RPMI7951 (cell line): ENCODE data around the gene CMC1. TPM values are rescaled to one million over a fixed set of nuclear protein-coding genes. Genes with fewer than 3 reads are reported as not detected.
A peak's percentile ranks its signal among the peaks of the same experiment; 100 is the strongest.

Experiments
- DNase-seq: peaks from one replicate; pipeline ENCODE4 v3.0.0-alpha.2; 2012; ENCODE audit warnings: low read depth
- total RNA-seq: library from RNA; depleted of rRNA; stranded (reverse); fragments of >200 nt; shearing (Covaris generic); gene quantifications from 2 replicates; pipeline ENCODE4 v1.2.3, GENCODE V29; 2014

CMC1 gene
- total RNA-seq, 1 experiment from 2014 or later: 37.5 TPM

DNA sequence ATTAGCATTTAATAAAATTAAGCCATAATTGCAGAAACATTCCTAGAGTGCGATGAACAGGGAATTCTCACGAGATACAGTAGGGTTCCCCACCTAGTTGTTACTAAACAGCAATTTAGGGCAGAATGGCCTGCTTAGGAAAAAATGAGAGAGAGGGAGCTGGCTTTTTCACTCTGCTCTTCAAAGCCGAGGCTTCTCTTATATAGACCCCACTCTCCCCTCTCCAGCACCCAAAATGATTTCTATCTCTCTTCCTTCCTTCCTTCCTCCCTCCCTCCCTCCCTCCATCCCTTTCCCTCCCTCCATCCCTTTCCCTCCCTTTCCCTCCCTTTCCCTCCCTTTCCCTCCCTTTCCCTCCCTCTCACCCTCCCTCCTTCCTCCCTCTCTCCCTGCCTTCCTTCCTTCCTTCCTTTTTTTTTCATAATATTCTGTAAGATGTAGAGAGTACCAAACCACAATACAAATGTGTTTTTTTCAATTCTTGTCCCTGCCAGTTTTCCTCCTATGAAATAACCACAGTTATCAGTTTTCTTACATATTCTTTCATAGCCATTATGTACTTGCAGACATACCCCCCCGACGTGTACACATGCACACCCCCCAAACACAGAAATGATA, 59.0 kb downstream of the CMC1 start:
- no peak for DNase-seq

GRCh38 chr3:28301688-28302087, 60.3 kb downstream of the CMC1 start:
- no peak for DNase-seq

DNA sequence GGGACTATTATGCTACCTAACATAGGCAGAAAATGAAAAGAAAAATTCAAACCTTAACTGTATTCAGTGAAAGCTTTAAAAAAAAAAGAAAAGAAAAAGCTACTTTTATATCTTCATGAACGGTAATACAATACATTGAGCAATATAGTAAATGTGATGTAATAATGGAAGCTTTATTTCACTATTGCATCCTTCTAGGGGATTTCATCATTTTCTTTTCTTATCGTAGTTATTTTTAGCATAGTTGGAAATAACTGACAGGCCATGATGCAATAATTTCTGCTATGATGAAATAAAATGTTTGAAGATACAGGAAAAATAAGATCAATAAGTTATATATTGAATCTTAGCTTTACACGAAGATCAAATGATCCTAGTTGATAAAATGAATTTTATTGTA, 66.8 kb downstream of the CMC1 start:
- no peak for DNase-seq

- no peak for DNase-seq
Observed at GRCh38 chr3:28315711-28316110, 74.3 kb downstream of the CMC1 start.

DNA sequence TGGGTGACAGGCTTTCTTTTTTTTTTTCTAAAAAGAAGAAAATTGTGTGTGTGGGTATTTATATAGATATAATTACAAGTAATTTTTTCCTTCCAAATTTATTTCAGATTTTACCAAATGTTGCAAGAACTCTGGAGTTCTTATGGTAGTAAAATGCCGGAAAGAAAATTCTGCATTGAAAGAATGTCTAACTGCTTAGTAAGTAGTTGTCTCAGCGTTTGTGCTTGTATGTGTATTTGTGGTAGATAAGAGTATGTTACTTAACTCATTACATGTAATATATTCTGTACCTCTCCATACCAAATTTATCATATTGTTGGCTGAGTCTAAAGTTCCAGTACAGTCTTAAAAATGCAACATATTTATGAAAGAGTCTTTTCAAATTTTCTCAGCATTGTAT, 74.8 kb downstream of the CMC1 start:
- no peak for DNase-seq

DNA sequence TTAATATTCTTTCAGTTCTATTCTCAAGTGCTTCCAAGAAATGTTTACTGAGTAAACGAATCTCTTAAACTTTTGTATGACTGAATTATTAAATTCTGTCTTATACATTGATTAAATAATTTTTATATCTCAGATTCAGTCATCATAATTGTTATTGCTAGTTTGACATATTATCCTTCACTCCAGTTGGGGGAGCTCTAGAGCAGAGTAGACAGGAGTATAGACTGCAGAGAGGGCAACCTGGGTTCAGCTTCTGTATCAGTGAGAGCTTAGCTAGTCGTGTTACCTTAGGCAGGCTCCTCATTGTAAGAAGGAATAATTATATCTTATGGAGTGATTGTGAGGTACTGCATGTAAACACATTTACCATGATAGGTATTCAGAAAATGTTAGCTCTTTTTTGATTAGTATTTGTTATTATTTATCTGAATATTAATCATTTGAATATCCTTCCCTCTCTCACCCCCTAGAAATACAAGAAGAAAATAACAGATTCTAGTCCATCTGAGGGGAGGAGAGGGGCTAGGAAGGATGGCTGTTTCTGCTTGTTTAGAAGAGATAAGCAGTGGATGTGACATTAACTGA, 76.1 kb downstream of the CMC1 start:
- peak; percentile 35 for DNase-seq

DNA sequence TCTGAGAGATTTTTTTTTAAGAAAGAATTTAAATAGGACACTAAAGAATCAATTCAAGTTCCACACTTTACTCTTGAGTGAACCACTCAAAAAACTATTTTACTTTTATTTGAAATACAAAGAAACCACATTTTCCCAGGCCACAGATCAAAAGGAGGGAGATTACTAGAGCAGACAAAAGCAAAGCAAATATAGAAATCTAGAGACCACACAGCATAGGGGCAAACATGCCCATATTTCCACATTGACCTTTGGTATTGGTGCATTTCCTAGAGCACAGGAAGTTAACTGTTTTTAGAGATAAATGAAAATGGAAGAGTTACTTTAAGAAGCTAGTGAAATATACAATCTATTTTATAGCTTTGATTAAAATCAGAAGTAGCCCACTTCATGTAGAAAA, 79.6 kb downstream of the CMC1 start:
- no peak for DNase-seq

- peak; percentile 6 for DNase-seq
Observed at GRCh38 chr3:28322464-28322863, 81.0 kb downstream of the CMC1 start.

GRCh38 chr3:28326458-28326926, 85.1 kb downstream of the CMC1 start:
- DNase-seq: peak; percentile 26

DNA sequence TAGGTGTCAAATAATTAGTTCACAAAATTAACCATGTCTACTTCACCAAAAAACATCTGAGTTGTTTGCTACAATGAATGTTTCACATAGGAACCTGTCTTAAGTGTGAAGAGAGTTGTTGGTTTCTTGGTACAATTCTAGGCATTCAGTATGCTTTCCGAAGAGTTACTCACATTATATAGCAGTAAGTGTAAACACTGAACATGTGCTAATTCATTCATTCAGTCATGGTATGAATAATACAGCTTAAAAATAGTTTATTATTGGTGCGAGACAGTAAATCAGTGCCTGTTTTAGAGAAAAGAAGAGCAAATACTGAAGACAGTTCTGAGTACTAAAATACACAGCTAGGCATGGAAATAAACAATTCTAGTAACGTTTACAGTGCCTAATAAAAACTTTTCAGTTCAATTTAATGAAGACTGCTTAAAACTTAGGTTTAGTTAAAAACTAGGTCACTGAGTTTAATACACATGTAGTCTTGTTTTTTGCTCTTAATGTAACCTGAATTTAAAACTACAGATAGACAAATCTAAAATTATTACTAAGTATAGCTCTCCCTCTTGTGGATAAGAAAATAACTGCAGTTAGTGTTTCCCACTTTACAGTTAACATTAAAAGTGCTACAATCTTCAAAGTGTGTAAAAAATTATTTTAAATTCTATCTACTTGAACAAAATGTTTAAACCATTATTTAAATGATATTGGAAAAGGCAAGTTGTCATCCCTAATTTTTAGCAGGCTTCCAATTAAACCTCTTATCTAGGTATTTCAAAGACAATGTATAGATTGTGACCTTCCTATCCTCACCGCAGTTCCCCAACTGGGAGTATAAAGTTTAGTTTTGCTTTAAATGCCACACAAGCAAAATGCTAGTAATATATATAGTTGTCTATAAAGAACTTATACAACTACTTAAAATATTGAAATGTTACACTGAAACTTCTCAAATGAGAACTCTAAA, 87.1 kb downstream of the CMC1 start:
- DNase-seq: peak; percentile 29

DNA sequence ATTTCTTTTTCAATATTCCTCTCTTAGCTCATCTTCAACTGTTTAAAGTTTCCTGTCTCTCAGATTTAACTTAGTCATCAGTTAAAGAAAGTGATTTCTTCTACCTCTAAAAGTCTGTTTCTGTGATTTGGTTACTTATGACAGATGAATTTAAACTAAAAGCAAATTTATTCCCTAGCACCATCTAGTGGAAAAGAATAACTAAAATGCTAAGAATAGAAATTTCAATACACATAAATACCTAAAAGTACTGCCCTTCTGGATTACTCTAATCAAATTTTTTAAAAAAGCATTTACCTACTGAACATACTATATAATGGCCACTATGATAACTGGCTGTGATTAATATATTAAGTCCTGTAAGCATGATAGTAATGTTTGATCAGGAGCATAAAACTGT, 93.1 kb downstream of the CMC1 start:
- DNase-seq: no peak

DNA sequence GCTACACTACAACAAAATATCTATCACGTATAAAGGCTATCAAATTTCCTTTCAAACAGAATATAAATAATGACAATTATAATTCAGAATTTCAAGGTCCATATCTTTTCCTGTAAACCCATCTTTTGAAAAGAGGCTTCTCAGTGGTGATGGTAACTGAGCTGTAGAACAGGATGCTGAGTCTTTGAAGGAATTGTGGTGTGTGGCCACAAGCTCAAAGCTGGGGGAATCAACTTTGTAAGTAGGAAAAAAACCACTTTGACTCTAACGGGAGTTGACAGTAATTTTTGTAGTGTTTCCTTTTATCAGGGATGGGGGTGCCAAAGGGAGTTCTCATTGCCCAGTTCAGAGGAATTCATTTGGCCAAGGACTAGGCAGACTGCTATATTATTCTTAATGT, 93.8 kb downstream of the CMC1 start:
- DNase-seq: no peak

- DNase-seq: no peak
Observed at GRCh38 chr3:28337230-28337629, 95.8 kb downstream of the CMC1 start.

- DNase-seq: no peak
Observed at GRCh38 chr3:28343144-28343543, 101.7 kb downstream of the CMC1 start.

DNA sequence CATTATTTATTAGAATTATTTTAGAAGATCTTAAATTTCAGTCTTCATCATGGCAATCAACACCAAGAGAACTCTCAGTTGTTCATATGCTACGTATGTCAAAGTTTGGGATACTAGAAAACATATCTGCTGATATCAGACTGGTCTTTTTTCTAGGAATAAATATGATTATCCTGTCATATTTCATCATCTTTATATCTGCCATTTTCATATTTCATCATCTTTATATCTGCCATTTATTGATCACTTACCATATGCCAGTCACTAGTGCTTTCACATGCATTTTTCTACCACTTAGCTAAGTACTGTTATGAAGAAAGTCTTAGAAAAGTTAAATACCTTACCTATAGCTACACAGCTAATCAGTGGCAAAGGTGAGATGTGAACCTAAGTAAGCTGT, 104.3 kb downstream of the CMC1 start:
- no peak for DNase-seq

- peak; percentile 6 for DNase-seq
Observed at GRCh38 chr3:28347374-28348264, 106.2 kb downstream of the CMC1 start.

DNA sequence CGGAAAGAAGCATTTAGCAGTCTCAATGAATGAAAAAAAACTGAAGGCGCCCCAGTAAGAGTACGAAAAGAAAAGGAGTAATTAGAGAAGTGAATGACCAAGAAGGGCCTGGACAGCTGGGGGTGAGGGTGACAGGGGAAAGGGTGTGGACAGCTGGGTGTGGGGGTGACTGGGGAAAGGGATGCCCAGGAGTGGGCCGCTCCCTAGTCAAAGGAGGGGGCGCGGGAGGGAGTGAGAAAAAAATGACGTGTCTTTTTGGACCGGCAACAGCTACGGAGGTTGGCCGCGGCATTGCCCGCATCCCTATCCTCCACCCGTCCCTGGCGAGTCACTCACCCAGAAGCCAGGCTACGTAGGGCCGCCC, 106.8 kb downstream of the CMC1 start:
- no peak for DNase-seq

DNA sequence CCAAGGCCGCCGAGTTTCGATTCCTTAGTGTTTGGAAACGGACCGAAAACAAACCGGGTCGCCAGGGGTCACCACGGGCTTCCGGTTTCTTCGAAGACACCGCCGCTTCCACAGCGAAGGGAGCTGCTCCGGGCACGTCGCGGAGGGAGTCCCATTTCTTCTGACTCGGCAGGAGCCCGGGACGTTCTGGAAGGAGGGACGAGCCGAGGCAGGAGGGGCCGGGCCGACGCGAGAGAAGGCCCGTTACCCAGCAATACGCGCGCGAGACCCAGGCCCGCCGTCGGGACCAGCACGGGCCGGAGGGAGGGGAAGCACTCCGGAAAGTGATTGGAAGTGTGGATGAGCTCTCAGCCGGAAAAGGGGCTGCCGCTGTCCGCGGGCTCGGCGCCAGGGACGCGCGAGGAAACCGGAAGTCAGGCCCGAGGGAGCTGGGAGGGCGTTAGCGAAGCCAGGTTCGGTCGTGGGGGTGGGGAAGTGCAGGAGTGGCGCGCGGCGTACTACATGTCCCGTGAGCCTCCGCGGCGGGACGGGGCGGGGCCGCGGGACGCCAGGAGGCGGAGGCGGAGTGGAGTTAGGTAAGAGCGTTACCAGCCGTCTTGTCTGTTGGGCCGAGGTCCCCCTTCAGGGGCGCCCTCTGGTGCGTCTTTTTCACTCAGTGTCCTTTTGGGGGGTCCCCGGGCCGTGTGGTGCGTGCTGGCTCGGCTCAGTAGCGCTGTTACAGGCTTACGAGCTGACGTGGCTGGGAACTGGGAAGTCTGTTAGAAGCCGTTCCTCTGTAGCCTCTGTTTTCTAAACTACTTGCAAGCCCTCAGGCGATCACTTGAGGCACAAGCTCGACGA, 107.4 kb downstream of the CMC1 start, which contains the start of the genes AZI2 and ZCWPW2:
Gene AZI2, minus strand, starts transcription at position 196 of the 840 bp plus-strand sequence. CDS start 8,207 bp downstream, outside the sequence.
Gene ZCWPW2, plus strand, starts transcription at position 93 of the 840 bp plus-strand sequence. CDS start 64,348 bp downstream, outside the sequence.
- DNase-seq: peak; percentile 95

GRCh38 chr3:28349469-28350000, 108.1 kb downstream of the CMC1 start:
- DNase-seq: no peak
